GM18873 (cell line): ENCODE results near the gene SDR39U1.
"Not testable (repeated sequence)": the region's sequence is repeated elsewhere in the genome, so short reads cannot be mapped to it uniquely, and the experiment has no call there.

ENCODE experiments used
- ATAC-seq: cut with Tn5 transposase; IDR thresholded peaks from one replicate; pipeline ENCODE4 v1.9.1; 2021; ENCODE audit warnings: mild to moderate bottlenecking, moderate library complexity, moderate number of reproducible peaks; ENCODE audit not compliant: unreplicated experiment, low FRiP score

SDR39U1 gene, protein sequence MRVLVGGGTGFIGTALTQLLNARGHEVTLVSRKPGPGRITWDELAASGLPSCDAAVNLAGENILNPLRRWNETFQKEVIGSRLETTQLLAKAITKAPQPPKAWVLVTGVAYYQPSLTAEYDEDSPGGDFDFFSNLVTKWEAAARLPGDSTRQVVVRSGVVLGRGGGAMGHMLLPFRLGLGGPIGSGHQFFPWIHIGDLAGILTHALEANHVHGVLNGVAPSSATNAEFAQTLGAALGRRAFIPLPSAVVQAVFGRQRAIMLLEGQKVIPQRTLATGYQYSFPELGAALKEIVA

DNA sequence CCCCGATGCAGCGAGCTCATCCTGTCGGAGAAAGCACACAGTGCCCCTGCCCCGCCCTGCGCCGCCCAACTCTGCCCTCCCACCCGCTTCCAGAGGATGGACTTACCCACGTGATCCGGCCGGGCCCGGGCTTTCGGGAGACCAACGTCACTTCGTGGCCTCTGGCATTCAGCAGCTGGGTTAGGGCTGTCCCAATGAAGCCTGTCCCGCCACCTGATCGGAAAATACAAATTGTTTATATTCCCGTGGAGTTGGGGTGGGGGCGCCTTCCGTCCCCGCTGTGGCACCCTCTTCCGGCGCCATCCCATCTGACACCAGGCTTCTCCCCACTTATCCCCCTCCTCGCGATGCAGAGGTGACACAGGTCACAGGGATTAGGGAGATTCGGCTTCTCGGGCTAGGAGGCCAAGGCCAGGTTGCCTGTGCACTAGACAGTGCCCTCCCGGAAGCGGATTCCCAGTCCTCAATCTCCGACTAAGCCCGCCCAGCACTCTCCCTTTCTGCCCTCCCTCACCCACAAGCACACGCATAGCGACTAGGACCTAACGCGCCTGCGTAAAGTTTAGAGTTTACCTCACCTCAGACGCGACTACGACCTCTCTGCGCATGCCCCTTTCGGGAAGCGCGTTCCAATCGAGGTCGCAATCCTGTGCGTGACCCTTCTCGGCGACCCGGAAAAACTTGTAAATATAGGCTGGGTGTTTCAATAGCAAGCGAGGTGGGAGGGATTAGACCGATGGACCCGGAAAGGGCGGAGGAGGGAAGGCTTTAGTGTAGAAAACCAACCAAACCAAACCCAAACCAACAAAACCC lies at the start of gene SDR39U1:
SDR39U1 (minus strand) TSS at position 537 of the 813 bp plus-strand sequence; CDS start at position 530, 7 bp downstream.
- peak; percentile 94 for ATAC-seq

DNA sequence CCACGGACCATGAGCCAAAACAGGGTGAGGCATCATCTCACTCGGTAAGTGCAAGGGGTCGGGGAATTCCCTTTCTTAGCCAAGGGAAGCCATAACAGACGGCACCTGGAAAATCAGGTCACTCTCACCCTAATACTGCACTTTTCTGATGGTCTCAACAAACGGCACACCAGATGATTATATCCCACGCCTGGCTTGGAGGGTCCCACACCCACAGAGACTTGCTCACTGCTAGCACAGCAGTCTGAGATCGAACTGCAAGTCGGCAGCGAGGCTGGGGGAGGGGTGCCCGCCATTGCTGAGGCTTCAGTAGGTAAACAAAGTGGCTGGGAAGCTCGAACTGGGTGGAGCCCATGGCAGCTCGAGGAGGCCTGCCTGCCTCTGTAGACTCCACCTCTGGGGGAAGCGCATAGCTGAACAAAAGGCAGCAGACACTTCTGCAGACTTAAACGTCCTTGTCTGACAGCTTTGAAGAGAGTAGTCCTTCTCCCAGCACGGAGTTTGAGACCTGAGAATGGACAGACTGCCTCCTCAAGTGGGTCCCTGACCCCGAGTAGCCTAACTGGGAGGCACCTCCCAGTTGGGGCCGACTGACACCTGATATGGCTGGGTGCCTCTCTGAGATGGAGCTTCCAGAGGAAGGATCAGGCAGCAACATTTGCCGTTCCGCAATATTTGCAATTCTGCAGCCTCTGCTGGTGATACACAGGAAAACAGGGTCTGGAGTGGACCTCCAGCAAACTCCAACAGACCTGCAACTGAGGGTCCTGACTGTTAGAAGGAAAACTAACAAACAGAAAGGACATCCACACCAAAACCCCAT lies 49.2 kb upstream of the SDR39U1 start:
- ATAC-seq, result not testable (repeated sequence)

DNA sequence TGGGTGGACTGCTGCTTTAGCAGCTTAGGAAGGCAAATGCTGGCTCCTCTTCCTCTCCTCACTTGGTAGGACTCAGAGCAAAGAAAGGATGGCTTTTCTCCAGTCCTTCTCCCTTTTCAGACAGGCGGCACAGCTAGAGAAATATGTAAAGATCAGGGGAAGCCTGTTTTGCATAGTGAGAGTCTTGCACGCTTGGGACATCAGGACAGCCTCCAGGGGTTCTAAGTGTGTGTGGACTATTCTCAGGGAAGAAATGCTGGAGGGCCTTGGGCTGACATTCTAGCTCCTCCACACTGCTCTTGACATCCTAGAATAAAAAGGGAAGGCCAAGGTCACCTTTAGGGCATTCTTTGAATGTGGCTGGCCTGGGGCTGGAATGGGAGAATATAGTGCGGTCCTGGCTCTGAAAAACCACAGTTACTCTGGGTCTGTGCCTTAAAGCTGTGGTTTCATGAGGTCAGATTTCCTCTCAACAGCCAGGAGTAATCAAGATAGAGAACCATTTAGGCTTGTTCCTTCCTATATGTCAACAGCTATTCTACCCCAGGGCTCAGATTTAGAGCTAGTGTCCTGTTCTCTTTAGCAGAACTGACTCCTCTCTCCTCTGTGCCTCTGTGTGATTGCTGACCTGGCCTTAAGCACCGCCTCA lies 41.2 kb upstream of the SDR39U1 start:
- ATAC-seq, result no peak

DNA sequence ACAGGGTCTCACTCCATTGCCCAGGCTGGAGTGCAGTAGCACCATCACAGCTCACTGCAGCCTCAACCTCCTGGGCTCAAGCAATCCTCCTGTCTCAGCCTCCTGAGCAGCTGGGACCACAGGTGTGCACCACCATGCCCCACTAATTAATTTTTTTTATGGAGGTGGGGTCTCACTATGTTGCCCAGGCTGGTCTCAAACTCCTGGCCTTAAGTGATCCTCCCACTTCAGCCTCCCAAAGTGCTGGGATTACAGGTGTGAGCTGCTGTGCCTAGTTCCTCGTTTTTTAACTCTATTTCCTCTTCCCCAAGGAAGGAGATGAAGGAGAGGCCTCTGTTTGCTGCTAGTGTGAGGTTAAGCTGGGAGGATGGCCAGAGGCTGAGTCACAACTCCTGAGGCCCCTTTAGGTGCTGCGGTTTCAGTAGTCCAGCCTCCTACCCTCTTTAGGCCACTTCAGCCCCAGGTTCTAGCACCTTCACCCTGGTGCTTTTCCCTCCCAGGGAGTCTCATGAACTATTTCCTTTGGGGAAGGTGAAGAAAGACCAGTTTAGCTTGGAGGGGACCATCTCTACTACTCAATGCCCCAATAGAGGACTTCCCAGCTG lies 40.2 kb upstream of the SDR39U1 start:
- ATAC-seq, result not testable (repeated sequence)

DNA sequence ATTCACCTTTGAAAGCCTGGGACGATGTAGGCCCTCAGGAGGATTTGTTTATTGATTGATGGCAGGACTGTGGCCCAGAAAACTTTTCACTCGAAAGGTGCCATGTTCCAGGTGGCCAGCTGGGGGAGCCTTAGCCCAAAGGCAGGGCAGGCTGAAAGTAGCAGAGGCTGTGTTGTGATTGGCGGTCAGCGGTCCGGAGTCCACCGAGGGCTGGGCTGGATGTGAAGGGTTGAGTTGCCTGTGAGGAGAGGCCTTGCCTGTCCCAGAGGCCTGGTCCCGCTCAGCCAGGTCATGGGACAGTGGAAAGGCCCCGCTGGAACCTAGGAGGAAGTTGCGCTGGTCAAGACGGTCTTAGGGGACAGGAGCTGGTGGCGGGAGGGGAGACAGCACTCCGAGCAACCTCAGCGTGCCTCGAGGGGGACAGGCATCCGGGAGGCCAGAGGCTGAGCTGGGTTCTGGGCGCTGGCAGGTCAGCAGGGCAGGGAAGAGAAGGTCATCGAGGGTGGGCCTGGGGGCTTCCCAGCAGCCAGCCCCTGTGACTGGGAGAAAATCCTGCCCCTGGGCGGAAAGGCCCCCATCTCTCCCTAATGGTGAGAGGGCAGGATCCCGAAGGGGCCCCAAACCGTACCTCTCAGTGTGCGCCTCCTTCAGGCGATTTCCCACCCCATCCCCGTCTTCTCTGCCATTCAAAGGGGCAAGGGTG lies 39.2 kb upstream of the SDR39U1 start:
- ATAC-seq, result peak; percentile 87

DNA sequence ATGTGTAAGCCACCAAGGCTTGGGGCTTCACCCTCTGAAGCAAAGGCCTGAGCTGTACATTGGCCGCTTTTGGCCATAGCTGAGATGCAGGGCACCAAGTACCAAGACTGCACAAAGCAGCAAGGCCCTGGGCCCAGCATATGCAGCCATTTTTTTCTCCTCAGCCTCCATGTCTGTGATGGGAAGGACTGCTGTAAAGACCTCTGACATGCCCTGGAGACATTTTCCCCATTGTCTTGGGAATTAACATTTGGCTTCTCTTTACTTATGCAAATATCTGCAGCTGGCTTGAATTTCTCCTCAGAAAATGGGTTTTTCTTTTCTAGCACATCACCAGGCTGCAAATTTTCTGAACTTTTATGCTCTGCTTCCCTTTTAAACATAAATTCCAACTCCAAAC lies 37.4 kb upstream of the SDR39U1 start:
- ATAC-seq, result not testable (repeated sequence)

DNA sequence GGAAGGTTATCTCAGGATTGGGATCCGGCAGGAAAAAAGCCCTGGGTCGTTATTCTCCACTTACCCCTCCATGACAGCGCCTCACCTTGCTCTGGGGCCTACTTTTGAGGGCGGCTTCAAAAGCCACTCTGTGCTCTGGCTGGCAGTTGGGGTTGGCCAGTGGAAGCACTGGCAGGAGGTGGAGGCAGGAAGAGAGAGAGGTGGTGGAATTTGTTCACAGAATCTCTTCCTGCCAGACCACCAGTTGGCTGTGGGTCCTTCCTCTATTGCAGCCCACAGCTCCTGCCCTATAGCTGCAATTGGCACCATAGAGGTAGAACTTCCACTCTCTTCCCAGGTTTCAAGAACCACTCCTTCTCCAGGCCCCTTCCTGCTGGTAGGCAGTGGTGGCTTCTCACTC lies 32.7 kb upstream of the SDR39U1 start:
- ATAC-seq, result no peak

DNA sequence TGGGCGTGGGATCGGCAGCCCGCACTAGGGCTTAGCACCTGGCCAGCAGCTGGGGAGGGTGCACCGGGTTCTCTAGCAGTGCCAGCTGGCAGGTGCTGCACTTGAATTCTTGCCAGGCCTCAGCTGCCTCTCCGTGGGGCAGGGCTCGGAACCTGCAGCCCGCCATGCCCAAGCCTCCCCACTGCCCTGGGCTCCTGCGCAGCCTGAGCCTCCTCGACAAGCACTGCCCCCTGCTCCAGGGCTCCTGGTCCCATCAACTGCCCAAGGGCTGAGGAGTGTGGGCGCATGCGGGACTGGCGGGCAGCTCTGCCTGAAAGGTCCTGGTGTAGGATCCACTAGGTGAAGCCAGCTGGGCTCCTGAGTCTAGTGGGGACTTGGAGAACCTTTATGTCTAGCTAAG lies 30.6 kb upstream of the SDR39U1 start:
- no peak for ATAC-seq

DNA sequence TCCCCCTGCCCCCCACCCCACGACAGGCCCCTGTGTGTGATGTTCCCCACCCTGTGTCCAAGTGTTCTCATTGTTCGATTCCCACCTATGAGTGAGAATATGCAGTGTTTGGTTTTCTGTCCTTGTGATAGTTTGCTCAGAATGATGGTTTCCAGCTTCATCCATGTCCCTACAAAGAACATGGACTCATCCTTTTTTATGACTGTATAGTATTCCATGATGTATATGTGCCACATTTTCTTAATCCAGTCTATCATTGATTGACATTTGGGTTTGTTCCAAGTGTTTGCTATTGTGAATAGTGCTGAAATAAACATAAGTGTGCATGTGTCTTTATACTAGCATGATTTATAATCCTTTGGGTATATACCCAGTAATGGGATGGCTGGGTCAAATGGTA lies 27.9 kb upstream of the SDR39U1 start:
- ATAC-seq, result not testable (repeated sequence)

DNA sequence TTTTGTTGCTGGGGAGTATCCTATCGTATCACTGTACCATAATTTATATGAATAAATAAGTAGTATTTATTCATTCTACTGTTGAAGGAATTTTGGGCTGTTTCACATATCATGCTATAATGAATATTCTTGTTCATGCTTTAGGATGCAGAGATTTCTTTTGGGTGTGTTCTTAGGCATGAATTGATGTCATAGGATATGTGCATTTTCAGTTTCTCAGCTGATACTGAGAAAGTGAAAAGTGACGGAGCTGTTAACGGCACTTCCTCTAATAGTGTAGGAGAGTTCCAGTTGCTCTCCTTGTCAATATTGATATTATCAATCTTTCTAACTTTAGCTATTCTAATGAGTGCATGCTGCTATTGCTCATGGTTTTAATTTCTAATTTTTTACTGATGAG lies 23.2 kb upstream of the SDR39U1 start:
- no peak for ATAC-seq

DNA sequence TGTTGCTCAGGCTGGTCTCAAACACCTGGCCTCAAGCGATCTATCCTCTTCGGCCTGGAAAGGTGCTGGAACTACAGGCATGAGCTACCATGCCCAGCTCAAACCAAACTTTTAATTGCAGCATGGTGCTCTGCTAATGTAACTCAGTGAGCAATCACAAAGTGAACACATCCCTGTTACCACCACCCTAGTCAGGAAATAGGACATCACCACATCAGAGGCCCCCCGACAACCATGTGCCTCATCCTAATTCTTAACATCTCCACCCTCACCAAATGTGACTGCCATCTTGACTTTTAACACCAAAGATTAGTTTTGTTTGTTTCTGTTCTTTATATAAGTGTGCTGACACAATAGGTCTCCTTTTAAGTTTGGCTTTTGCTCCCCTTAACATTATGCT lies 22.8 kb upstream of the SDR39U1 start:
- ATAC-seq, result no peak

DNA sequence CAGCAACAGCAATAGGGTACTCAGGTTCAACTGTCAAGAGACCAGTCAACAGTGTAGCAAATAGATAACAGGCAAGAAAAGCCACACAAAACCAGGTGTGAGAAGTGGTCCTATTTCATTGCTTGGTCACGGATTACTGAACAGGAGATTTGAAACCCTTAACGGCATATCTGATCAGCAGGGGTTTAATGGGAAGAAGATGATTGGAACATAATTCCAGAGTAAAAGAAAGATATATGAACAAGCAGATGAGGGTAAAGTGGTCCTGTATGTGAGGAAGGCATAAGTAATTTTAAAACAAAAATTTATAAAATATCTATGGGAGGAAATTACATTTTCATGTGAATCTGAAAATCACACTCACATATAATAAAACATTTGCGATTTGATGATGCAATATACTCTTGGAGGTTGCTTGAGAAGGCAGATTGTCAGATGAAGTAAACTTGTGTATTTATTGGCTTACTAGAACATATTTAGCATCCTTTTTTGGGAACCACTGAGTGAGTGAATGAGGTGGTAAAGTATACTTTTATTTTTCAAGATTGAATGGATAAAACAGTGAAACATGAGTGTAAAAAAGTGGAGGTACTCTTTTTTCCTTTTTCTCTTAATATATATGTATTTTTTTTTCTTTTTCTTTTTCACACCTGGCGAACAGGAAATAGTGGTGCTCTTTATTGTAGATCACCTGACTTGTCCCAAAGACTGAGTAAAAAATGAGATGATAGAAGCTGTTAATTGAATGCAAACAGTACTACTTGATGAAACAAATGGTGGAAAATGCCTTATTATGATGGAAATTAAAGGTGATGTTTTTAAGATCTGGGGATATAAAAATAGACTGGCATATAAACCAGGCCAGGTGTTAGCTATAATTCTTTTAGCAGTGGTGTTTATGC lies 21.6 kb upstream of the SDR39U1 start:
- ATAC-seq, result no peak

DNA sequence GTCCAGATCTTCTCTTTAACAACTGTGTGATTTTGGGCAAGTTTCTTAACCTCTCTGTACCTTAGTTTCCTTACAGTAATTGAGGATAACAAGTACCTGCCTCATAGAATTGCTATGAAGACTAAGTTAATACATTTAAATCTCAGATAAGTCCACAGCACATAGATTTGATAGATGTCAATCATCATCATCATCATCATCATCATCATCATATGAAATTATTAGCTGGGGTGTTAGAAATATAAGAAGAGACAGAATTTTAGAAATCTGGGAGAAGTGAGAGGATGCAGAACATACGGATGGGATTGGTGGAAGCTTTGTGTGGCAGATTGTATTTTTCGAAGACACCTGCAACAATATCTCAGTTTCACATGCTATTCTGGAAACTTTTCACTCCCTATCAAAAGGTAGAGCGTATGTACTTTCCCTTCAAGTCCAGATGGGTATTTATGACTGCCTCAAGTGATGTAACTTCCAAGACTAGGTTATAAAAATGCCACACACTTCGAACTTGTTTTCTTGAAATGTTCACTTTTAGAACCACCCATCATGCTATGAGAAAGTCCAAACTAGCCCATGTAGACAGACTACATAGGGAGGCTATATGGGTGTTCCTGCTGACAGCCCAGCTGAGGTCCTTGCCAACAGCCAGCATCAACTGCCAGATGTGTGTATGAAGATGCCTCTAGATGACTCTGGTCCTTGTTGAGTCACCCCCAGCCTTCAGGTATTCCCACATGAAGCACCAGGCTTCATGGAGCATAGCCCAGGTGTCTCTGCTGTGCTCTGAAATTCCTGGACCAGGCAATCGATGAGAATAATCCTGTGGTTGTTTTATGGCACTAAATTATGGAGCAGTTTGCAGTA lies 20.7 kb upstream of the SDR39U1 start:
- ATAC-seq, result no peak

DNA sequence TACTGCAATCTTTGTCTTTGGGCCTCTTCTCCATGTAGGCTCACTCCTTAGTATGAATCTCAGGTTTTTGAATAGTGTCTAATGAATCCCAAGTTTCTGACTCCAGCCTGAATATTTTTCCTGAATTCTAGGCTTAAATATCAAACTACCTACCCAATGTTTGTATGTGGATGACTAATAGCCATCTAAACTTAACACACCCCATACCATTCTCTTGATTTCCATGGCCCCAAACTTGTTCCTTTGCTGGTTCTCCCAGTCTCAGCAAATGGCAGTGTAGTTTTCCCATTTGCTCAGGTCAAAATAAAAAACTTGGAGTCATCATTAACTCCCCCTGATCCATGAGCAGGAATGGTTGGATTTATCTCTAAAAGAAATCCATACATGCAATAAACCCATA lies 18.8 kb upstream of the SDR39U1 start:
- ATAC-seq, result no peak

DNA sequence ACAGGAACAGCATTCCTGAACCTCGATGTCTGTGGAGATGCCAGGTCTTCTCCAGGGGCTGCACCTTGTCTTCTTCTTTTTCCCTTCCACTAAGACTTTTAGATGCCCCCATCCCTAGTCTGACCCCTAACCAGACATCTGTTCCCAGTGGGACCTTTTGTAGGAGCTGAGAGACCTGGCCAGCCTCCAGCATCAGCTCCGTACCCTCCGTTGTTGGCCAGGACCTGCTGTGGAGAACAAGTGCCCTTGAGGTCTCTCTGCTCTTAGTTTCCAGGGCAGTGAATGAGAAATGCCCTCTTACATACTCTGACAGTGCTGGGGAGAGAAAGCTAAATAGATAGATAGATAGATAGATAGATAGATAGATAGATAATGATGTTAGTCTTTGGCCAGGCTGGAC lies 16.8 kb upstream of the SDR39U1 start:
- ATAC-seq, result no peak

DNA sequence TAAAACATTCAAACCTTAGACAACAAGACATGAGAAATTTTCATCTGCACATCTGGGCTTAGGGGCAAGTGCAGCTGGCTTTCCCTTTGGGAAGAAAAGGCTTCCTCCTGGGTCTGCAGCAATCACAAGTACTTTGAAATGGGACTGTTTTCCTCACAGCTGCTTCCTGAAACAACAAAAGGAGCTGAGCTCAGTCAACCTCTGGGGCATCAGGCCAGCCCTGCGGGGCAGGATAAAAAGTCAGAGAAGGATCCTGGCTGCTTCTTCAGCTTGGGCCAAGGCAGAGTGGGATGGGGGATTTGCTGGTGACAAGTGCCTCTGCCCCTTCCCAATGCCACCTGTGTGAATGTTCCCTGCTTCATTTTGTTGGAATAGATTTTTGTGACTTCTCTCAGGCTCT lies 16.2 kb upstream of the SDR39U1 start:
- ATAC-seq, result no peak

DNA sequence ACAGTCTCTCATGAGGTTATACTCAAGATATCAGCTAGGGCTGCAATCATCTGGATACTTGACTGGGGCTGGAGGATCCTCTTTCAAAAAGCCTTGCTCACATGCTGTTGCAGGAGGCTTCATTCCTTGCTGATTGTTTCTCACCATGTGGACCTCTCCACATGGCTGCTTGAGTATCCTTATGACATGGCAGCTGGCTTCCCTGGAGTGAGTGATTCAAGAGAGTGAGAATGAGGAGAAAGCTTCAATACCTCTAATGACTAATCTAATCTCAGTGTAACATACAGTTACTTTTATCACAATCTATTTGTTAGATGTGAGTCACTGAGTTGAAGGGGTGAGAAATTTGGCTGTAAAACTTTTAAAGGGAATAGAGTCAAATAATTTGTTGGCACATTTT lies 14.4 kb upstream of the SDR39U1 start:
- no peak for ATAC-seq

DNA sequence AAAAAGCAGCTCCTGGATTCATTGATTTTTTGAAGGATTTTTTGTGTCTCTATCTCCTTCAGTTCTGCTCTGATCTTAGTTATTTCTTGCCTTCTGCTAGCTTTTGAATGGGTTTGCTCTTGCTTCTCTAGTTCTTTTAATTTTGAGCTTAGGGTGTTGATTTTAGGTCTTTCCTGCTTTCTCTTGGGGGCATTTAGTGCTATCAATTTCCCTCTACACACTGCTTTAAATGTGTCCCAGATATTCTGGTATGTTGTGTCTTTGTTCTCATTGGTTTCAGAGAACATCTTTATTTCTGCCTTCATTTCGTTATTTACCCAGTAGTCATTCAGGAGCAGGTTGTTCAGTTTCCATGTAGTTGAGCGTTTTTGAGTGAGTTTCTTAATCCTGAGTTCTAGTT lies 8.3 kb upstream of the SDR39U1 start:
- ATAC-seq, result not testable (repeated sequence)
